Measurements from ENCODE around the gene NKD1.

Gene NKD1

DNA sequence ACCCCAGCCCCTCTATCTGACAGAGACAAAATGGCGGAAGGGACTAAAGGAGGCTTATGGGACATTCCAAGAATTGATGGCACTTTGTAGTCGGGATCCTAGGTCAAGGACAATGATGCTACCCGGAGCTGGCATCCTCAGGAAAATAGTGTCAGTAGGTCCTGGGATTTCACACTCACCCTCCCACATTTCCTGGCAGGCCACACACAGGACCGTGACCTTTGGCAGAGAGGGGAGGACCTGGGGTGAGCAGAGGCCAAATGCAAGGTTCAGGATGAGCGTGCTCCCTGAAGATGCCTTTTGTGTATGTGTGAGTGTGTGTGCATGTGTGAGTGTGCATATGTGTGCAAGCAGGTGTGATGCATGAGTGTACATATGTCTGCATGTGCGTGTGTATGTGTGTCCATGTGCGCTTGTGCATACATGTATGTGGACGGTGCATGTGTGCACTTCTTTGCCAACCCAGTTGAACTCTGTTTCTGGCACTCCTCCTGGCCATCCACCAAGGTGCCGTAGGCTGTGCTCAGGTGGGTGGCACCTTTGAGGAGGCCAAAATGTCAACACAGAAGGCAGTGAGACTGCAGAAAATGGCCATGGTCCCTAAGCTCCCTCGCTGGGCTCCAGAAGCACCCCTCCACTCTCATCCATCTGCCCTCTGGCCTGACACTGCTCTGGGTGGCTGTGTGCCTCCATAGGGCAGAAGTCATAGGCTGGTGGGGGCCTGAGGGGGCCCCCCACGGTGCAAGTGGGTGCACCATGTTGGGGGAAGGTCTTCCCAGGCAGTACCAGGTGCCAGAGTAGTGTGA is 72.7 kb downstream of the NKD1 start:
- Histone ChIP-seq H3K27ac (ENCODE audit: low read length) (no peak overlapping the region), H3K4me1 (ENCODE audit: control insufficient read depth in 1 of 2, insufficient read depth in 2 of 2, low read length in 2 of 2) (peaks cover 10 to 42% of the 10 kb centered on the region in 2 donors), H3K36me3 (ENCODE audit: control insufficient read depth in 1 of 2, insufficient read depth in 2 of 2, low read length in 2 of 2) (no peaks in the 10 kb centered on the region)

GRCh38 chr16:50621452-50621792 is 73.2 kb downstream of the NKD1 start:
- Histone ChIP-seq H3K4me3 (ENCODE audit: low read depth in 1 of 2, low read length in 2 of 2) (no peak overlapping the region), H3K27ac (ENCODE audit: low read length) (no peak overlapping the region), H3K4me1 (ENCODE audit: control insufficient read depth in 1 of 2, insufficient read depth in 2 of 2, low read length in 2 of 2) (peaks cover 8 to 42% of the 10 kb centered on the region in 2 donors), H3K27me3 (ENCODE audit: low read depth, low read length) (no peaks in the 10 kb centered on the region), H3K9me3 (ENCODE audit: control insufficient read depth in 1 of 2, low read length in 2 of 2) (no peaks in the 10 kb centered on the region), H3K36me3 (ENCODE audit: control insufficient read depth in 1 of 2, insufficient read depth in 2 of 2, low read length in 2 of 2) (no peaks in the 10 kb centered on the region)

More for the DNA sequence above, 72.7 kb downstream of the NKD1 start:
- H3K9me3 ChIP-seq (ENCODE audit: control insufficient read depth in 1 of 2, low read length in 2 of 2): no peaks in the 10 kb centered on the region
- H3K4me3 ChIP-seq (ENCODE audit: low read depth in 1 of 2, low read length in 2 of 2): no peak overlapping the region
- no peaks in the 10 kb centered on the region for H3K27me3 ChIP-seq (ENCODE audit: low read depth, low read length)

GRCh38 chr16:50622029-50622428 is 73.8 kb downstream of the NKD1 start:
- no peaks in the 10 kb centered on the region for H3K36me3 ChIP-seq (ENCODE audit: control insufficient read depth in 1 of 2, insufficient read depth in 2 of 2, low read length in 2 of 2)
- H3K4me3 ChIP-seq (ENCODE audit: low read depth in 1 of 2, low read length in 2 of 2): no peak overlapping the region
- H3K9me3 ChIP-seq (ENCODE audit: control insufficient read depth in 1 of 2, low read length in 2 of 2): no peaks in the 10 kb centered on the region
- H3K27ac ChIP-seq (ENCODE audit: low read length): no peak overlapping the region
- peaks cover 8 to 42% of the 10 kb centered on the region in 2 donors for H3K4me1 ChIP-seq (ENCODE audit: control insufficient read depth in 1 of 2, insufficient read depth in 2 of 2, low read length in 2 of 2)
- H3K27me3 ChIP-seq (ENCODE audit: low read depth, low read length): no peaks in the 10 kb centered on the region

DNA sequence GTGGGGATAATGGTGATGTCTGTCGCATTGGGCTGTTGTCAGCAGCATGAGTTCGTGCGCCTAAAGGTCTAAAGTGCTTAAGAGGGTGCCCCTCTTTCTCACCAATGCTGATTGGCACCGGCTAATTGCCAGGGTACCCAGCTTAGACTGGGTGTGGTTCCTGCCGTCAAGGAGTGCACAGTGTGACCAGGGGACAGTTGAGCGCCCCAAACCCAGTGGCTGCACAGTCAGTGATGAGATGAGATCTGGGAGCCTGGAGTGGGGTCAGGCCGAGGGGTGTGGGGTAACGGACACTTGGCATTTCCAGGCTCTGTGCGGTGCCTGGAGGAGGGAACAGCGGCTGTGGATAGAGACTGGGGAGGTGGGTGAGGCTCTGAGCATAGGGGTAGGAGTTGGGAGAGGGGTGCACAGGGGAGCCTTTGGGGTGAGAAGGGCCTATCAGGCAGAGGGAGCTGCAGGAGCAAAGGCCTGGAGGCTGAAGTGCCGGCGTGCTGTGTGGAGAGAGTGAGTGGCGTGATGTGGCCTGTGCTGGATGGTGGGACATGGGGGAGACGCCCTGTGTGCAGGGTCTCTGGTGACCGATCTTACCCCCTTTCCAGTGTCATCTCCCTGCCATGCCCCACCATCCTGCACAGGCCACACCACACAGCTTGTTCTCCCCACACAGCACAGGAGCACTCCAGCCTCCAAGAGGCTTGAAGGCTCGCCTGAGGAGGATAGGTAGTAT is 74.6 kb downstream of the NKD1 start:
- Histone ChIP-seq H3K4me3 (ENCODE audit: low read depth in 1 of 2, low read length in 2 of 2) (no peak overlapping the region), H3K9me3 (ENCODE audit: control insufficient read depth in 1 of 2, low read length in 2 of 2) (no peaks in the 10 kb centered on the region), H3K27me3 (ENCODE audit: low read depth, low read length) (no peaks in the 10 kb centered on the region), H3K27ac (ENCODE audit: low read length) (no peak overlapping the region), H3K4me1 (ENCODE audit: control insufficient read depth in 1 of 2, insufficient read depth in 2 of 2, low read length in 2 of 2) (peaks cover 11 to 41% of the 10 kb centered on the region in 2 donors), H3K36me3 (ENCODE audit: control insufficient read depth in 1 of 2, insufficient read depth in 2 of 2, low read length in 2 of 2) (no peaks in the 10 kb centered on the region)

- H3K4me3 ChIP-seq (ENCODE audit: low read depth in 1 of 2, low read length in 2 of 2): no peak overlapping the region
- no peaks in the 10 kb centered on the region for H3K9me3 ChIP-seq (ENCODE audit: control insufficient read depth in 1 of 2, low read length in 2 of 2)
- no peaks in the 10 kb centered on the region for H3K27me3 ChIP-seq (ENCODE audit: low read depth, low read length)
- H3K36me3 ChIP-seq (ENCODE audit: control insufficient read depth in 1 of 2, insufficient read depth in 2 of 2, low read length in 2 of 2): no peaks in the 10 kb centered on the region
- no peak overlapping the region for H3K27ac ChIP-seq (ENCODE audit: low read length)
- H3K4me1 ChIP-seq (ENCODE audit: control insufficient read depth in 1 of 2, insufficient read depth in 2 of 2, low read length in 2 of 2): peaks cover 11 to 31% of the 10 kb centered on the region in 2 donors
These were observed 76.3 kb downstream of the NKD1 start for GRCh38 chr16:50624449-50624970.

- Histone ChIP-seq H3K27ac (ENCODE audit: low read length) (no peak overlapping the region), H3K4me1 (ENCODE audit: control insufficient read depth in 1 of 2, insufficient read depth in 2 of 2, low read length in 2 of 2) (peaks cover 11 to 32% of the 10 kb centered on the region in 2 donors), H3K4me3 (ENCODE audit: low read depth in 1 of 2, low read length in 2 of 2) (no peak overlapping the region), H3K27me3 (ENCODE audit: low read depth, low read length) (no peaks in the 10 kb centered on the region), H3K36me3 (ENCODE audit: control insufficient read depth in 1 of 2, insufficient read depth in 2 of 2, low read length in 2 of 2) (no peaks in the 10 kb centered on the region), H3K9me3 (ENCODE audit: control insufficient read depth in 1 of 2, low read length in 2 of 2) (no peaks in the 10 kb centered on the region)
These were observed 77.2 kb downstream of the NKD1 start for GRCh38 chr16:50625374-50625773.

- Histone ChIP-seq H3K36me3 (ENCODE audit: control insufficient read depth in 1 of 2, insufficient read depth in 2 of 2, low read length in 2 of 2) (no peaks in the 10 kb centered on the region), H3K27ac (ENCODE audit: low read length) (no peak overlapping the region), H3K4me3 (ENCODE audit: low read depth in 1 of 2, low read length in 2 of 2) (no peak overlapping the region)
These were observed 78.7 kb downstream of the NKD1 start for GRCh38 chr16:50626868-50627267.

GRCh38 chr16:50627419-50627818 is 79.2 kb downstream of the NKD1 start:
- Histone ChIP-seq H3K27ac (ENCODE audit: low read length) (no peak overlapping the region), H3K4me1 (ENCODE audit: control insufficient read depth in 1 of 2, insufficient read depth in 2 of 2, low read length in 2 of 2) (peaks cover 11 to 36% of the 10 kb centered on the region in 2 donors), H3K9me3 (ENCODE audit: control insufficient read depth in 1 of 2, low read length in 2 of 2) (no peaks in the 10 kb centered on the region), H3K36me3 (ENCODE audit: control insufficient read depth in 1 of 2, insufficient read depth in 2 of 2, low read length in 2 of 2) (no peaks in the 10 kb centered on the region), H3K4me3 (ENCODE audit: low read depth in 1 of 2, low read length in 2 of 2) (no peak overlapping the region), H3K27me3 (ENCODE audit: low read depth, low read length) (no peaks in the 10 kb centered on the region)

More at GRCh38 chr16:50626868-50627267, 78.7 kb downstream of the NKD1 start:
- Histone ChIP-seq H3K4me1 (ENCODE audit: control insufficient read depth in 1 of 2, insufficient read depth in 2 of 2, low read length in 2 of 2) (peaks cover 11 to 36% of the 10 kb centered on the region in 2 donors), H3K27me3 (ENCODE audit: low read depth, low read length) (no peaks in the 10 kb centered on the region), H3K9me3 (ENCODE audit: control insufficient read depth in 1 of 2, low read length in 2 of 2) (no peaks in the 10 kb centered on the region)

GRCh38 chr16:50628156-50628802 is 80.1 kb downstream of the NKD1 start:
- peaks cover 0 to 6% of the 10 kb centered on the region in 2 donors for H3K36me3 ChIP-seq (ENCODE audit: control insufficient read depth in 1 of 2, insufficient read depth in 2 of 2, low read length in 2 of 2)
- H3K9me3 ChIP-seq (ENCODE audit: control insufficient read depth in 1 of 2, low read length in 2 of 2): no peaks in the 10 kb centered on the region
- H3K27ac ChIP-seq (ENCODE audit: low read length): no peak overlapping the region
- no peak overlapping the region for H3K4me3 ChIP-seq (ENCODE audit: low read depth in 1 of 2, low read length in 2 of 2)
- peaks cover 11 to 36% of the 10 kb centered on the region in 2 donors for H3K4me1 ChIP-seq (ENCODE audit: control insufficient read depth in 1 of 2, insufficient read depth in 2 of 2, low read length in 2 of 2)
- H3K27me3 ChIP-seq (ENCODE audit: low read depth, low read length): no peaks in the 10 kb centered on the region

GRCh38 chr16:50629334-50629733 is 81.1 kb downstream of the NKD1 start:
- H3K4me1 ChIP-seq (ENCODE audit: control insufficient read depth in 1 of 2, insufficient read depth in 2 of 2, low read length in 2 of 2): peaks cover 11 to 35% of the 10 kb centered on the region in 2 donors
- H3K27me3 ChIP-seq (ENCODE audit: low read depth, low read length): no peaks in the 10 kb centered on the region
- H3K9me3 ChIP-seq (ENCODE audit: control insufficient read depth in 1 of 2, low read length in 2 of 2): no peaks in the 10 kb centered on the region
- no peak overlapping the region for H3K4me3 ChIP-seq (ENCODE audit: low read depth in 1 of 2, low read length in 2 of 2)
- no peak overlapping the region for H3K27ac ChIP-seq (ENCODE audit: low read length)
- H3K36me3 ChIP-seq (ENCODE audit: control insufficient read depth in 1 of 2, insufficient read depth in 2 of 2, low read length in 2 of 2): peaks cover 0 to 8% of the 10 kb centered on the region in 2 donors

GRCh38 chr16:50630394-50631020 is 82.3 kb downstream of the NKD1 start:
- Histone ChIP-seq H3K36me3 (ENCODE audit: control insufficient read depth in 1 of 2, insufficient read depth in 2 of 2, low read length in 2 of 2) (peaks cover 0 to 8% of the 10 kb centered on the region in 2 donors), H3K4me3 (ENCODE audit: low read depth in 1 of 2, low read length in 2 of 2) (no peak overlapping the region), H3K9me3 (ENCODE audit: control insufficient read depth in 1 of 2, low read length in 2 of 2) (no peaks in the 10 kb centered on the region), H3K27ac (ENCODE audit: low read length) (no peak overlapping the region), H3K4me1 (ENCODE audit: control insufficient read depth in 1 of 2, insufficient read depth in 2 of 2, low read length in 2 of 2) (peaks cover 11 to 27% of the 10 kb centered on the region in 2 donors), H3K27me3 (ENCODE audit: low read depth, low read length) (no peaks in the 10 kb centered on the region)
